ENCODE results near the gene CCDC6.

DNA sequence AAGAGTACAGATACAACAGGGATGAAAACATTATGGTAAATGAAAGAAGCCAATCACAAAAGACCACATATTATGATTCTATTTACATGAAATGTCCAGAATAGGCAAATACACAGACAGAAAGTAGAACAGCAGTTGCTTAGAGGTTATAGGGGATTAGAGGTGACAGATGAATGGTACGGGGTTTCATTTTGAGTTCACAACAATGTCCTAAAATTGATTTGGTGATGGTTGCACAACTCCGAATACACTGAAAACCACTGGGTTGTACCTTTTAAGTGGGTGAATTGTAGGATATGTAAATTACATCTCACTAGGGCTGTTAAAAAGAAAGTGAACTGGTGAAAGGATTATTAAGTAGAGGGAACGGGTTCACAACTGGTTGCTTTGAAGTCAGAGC is 76.8 kb downstream of the CCDC6 start:
- TF ChIP-seq, protein P1, sequence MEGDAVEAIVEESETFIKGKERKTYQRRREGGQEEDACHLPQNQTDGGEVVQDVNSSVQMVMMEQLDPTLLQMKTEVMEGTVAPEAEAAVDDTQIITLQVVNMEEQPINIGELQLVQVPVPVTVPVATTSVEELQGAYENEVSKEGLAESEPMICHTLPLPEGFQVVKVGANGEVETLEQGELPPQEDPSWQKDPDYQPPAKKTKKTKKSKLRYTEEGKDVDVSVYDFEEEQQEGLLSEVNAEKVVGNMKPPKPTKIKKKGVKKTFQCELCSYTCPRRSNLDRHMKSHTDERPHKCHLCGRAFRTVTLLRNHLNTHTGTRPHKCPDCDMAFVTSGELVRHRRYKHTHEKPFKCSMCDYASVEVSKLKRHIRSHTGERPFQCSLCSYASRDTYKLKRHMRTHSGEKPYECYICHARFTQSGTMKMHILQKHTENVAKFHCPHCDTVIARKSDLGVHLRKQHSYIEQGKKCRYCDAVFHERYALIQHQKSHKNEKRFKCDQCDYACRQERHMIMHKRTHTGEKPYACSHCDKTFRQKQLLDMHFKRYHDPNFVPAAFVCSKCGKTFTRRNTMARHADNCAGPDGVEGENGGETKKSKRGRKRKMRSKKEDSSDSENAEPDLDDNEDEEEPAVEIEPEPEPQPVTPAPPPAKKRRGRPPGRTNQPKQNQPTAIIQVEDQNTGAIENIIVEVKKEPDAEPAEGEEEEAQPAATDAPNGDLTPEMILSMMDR (IDR thresholded peaks at IDR 0.05) = no peak
- TF ChIP-seq POLR2A (IDR thresholded peaks at IDR 0.05) = no peak

All from lower leg skin (tissue), 3 donors.